B cell (primary cell): Measurements from ENCODE around the gene BCL11A. TPM values are rescaled to one million over a fixed set of nuclear protein-coding genes. Genes with fewer than 3 reads are reported as not detected.

Experiments used
- ATAC-seq: fragments of 200-7000 bp; cut with Tn5 transposase; one replicate; pipeline ENCODE4 v1.10.0; 2021; ENCODE audit warnings: low read depth, mild to moderate bottlenecking, moderate number of reproducible peaks, moderate library complexity
- CTCF ChIA-PET: fragments of 350-600 bp; sonication (Branson Sonifier 250); formaldehyde crosslinking; loops from one replicate; lab custom pipeline; 2021; ENCODE audit warnings: antibody characterized with exemption, inconsistent platforms; lab: Charles Lee
- POLR2A ChIA-PET: fragments of 350-600 bp; sonication (Branson Sonifier 250); formaldehyde crosslinking; loops from one replicate; lab custom pipeline; 2021; ENCODE audit warnings: antibody characterized with exemption; lab: Charles Lee
- DNase-seq: peaks from one replicate; pipeline ENCODE4 v3.0.0; 2013
- H2AFZ ChIP-seq: 2 replicates; pipeline ENCODE4 v1.6.1; 2012; ENCODE audit warnings: mild to moderate bottlenecking, low read depth, low read length; ENCODE audit not compliant: insufficient read depth, poor library complexity, severe bottlenecking
- H3K27ac ChIP-seq, 2 donors: 1 replicate in 1 of 2; 2 replicates in 1 of 2; pipeline ENCODE4 v1.5.1; 2012 to 2013; ENCODE audit warnings: low read length in 2 of 2, mild to moderate bottlenecking in 2 of 2, moderate library complexity in 1 of 2
- H3K27me3 ChIP-seq, 4 experiments: fragments of 200-600 bp in 1 of 4; sonication (generic) in 1 of 4; replicated peaks in 1 of 4; 1 replicate in 2 of 4; 2 replicates in 2 of 4; pipeline versions ENCODE4 v1.6.1 to v1.7.0; 2013 to 2016; ENCODE audit warnings: low read length in 3 of 4, mild to moderate bottlenecking in 2 of 4, mixed read lengths in 1 of 4, moderate library complexity in 1 of 4; ENCODE audit not compliant: insufficient read depth in 4 of 4, control insufficient read depth in 3 of 4; ENCODE audit errors: control extremely low read depth in 1 of 4
- H3K36me3 ChIP-seq, 2 experiments: replicated peaks in 1 of 2; 1 replicate in 1 of 2; 2 replicates in 1 of 2; pipeline versions ENCODE4 v1.6.1 to v1.7.1; 2013; ENCODE audit warnings: low read length in 1 of 2; ENCODE audit not compliant: insufficient read depth in 2 of 2, control insufficient read depth in 1 of 2; ENCODE audit errors: control extremely low read depth in 1 of 2, extremely low read depth in 1 of 2
- H3K4me1 ChIP-seq, 2 donors: fragments of 200-600 bp in 1 of 2; sonication (generic) in 1 of 2; 1 replicate in 1 of 2; 2 replicates in 1 of 2; pipeline versions ENCODE4 v1.5.1 to v1.6.1; 2013 to 2017; ENCODE audit warnings: low read length in 2 of 2; ENCODE audit not compliant: control insufficient read depth in 2 of 2, insufficient read depth in 2 of 2
- H3K4me2 ChIP-seq: replicated peaks from 2 replicates; pipeline ENCODE3; 2012; ENCODE audit warnings: mild to moderate bottlenecking, low read depth, low read length; ENCODE audit not compliant: poor library complexity, severe bottlenecking
- H3K4me3 ChIP-seq, 5 experiments: fragments of 200-600 bp in 1 of 5; sonication (generic) in 1 of 5; 1 replicate in 3 of 5; 2 replicates in 2 of 5; pipeline versions ENCODE4 v1.5.1 to v1.7.0; 2011 to 2016; ENCODE audit warnings: low read length in 4 of 5, mild to moderate bottlenecking in 4 of 5, low read depth in 2 of 5, control low read depth in 1 of 5, moderate library complexity in 1 of 5; ENCODE audit not compliant: insufficient read depth in 1 of 5; ENCODE audit errors: control extremely low read depth in 1 of 5, extremely low read depth in 1 of 5
- H3K79me2 ChIP-seq: fragments of 200-600 bp; sonication (generic); one replicate; pipeline ENCODE4 v1.6.0; 2016; ENCODE audit warnings: low read length; ENCODE audit not compliant: control insufficient read depth, insufficient read depth
- H3K9ac ChIP-seq: fragments of 200-600 bp; sonication (generic); 2 replicates; pipeline ENCODE4 v1.6.1; 2017; ENCODE audit warnings: mild to moderate bottlenecking, low read length, moderate library complexity
- H3K9me3 ChIP-seq, 3 donors: one replicate each; pipeline versions ENCODE4 v1.6.1 to v1.7.1; 2013; ENCODE audit warnings: low read length in 2 of 3; ENCODE audit not compliant: control insufficient read depth in 2 of 3, insufficient read depth in 1 of 3; ENCODE audit errors: control extremely low read depth in 1 of 3
- H4K20me1 ChIP-seq: 2 replicates; pipeline ENCODE4 v1.6.0; 2012; ENCODE audit warnings: mild to moderate bottlenecking, low read length; ENCODE audit not compliant: insufficient read depth, control insufficient read depth, poor library complexity, severe bottlenecking
- H3K27ac Mint-ChIP-seq: one replicate; pipeline ENCODE4 v1.8.0; 2021; ENCODE audit warnings: mixed read lengths
- H3K27me3 Mint-ChIP-seq: one replicate; pipeline ENCODE4 v1.8.0; 2021; ENCODE audit warnings: mixed read lengths
- H3K4me1 Mint-ChIP-seq: one replicate; pipeline ENCODE4 v1.8.0; 2021; ENCODE audit warnings: mixed read lengths
- H3K4me3 Mint-ChIP-seq: one replicate; pipeline ENCODE4 v1.8.0; 2021; ENCODE audit warnings: mixed read lengths
- H3K9me3 Mint-ChIP-seq: one replicate; pipeline ENCODE4 v1.8.0; 2022; ENCODE audit warnings: mixed read lengths; ENCODE audit not compliant: insufficient read depth
- CTCF ChIP-seq: fragments of 200-600 bp; IDR thresholded peaks from one replicate; pipeline ENCODE4 v1.8.0; 2022; ENCODE audit warnings: antibody characterized with exemption, mild to moderate bottlenecking
- EZH2 ChIP-seq: IDR thresholded peaks from 2 replicates; pipeline ENCODE4 v1.6.1; 2012; ENCODE audit warnings: borderline replicate concordance, low read depth, mild to moderate bottlenecking, moderate library complexity, low read length; ENCODE audit not compliant: insufficient read depth, poor library complexity, severe bottlenecking
- WGBS: methylation state at CpG from one replicate; pipeline ENCODE4 v1.1.5; 2013; ENCODE audit warnings: missing lambda C conversion rate; ENCODE audit not compliant: insufficient coverage; 5-methylcytosine and 5-hydroxymethylcytosine counted together
- intact Hi-C: fragments of 100-400 bp; cut with micrococcal nuclease; formaldehyde crosslinking; loops from one replicate; pipeline ENCODE4 v1.10.0; 2022
- polyA plus RNA-seq: library from polyadenylated mRNA; depleted of rRNA; stranded (reverse); fragments of >200 nt; gene quantifications from 2 replicates; pipeline ENCODE4 v1.2.3, GENCODE V29; 2012
- total RNA-seq, 2 donors: library from RNA; stranded (reverse); fragments of 120-200 nt in 1 of 2; gene quantifications; 1 replicate in 1 of 2; 2 replicates in 1 of 2; pipeline versions ENCODE4 v1.2.3 to v1.2.4, GENCODE V29; 2013 to 2022

BCL11A gene
- total and polyA plus RNA-seq, 2 donors (not counting 1 experiment from before 2014, with no cell fraction given), result 81.8 to 383 TPM

- H2AFZ ChIP-seq, result peak overlapping the region; percentile 71
- H3K9me3 ChIP-seq, result peaks cover 0 to 3% (median 0%) of the 10 kb centered on the region in 3 donors
- H3K27ac Mint-ChIP-seq, result peak overlapping the region; percentile 100
- H3K4me1 ChIP-seq, result peaks cover 75 to 81% of the 10 kb centered on the region in 2 donors
- H3K4me2 ChIP-seq, result peak overlapping the region; percentile 77
- peaks cover 49% of the 10 kb centered on the region for H3K79me2 ChIP-seq
- H3K4me1 Mint-ChIP-seq, result peaks cover 80% of the 10 kb centered on the region
- intact Hi-C loops, result loop anchor here (1.0 to 2.0 kb wide), 6 partner anchors 8 to 111 kb away; no protein-coding TSS in a partner anchor
- POLR2A ChIA-PET, result interaction anchor here (0.9 to 3.1 kb wide), 11 partner anchors 8 to 114 kb away, joined by 3 to 24 read pairs (median 5); partner anchors contain the start of gene BCL11A
- peak overlapping the region; percentile 88 to 90 for H3K27ac ChIP-seq
- WGBS, result under 1% methylated on average over 11 of the region's 20 CpGs
- DNase-seq (peak; percentile 94), ATAC-seq (peak; percentile 92)
- H3K27me3 Mint-ChIP-seq, result no peaks in the 10 kb centered on the region
- no peaks in the 10 kb centered on the region for H3K36me3 ChIP-seq
- H4K20me1 ChIP-seq, result no peaks in the 10 kb centered on the region
- H3K4me3 Mint-ChIP-seq, result peak overlapping the region; percentile 88
- peak; percentile 84 for TF ChIP-seq CTCF
- TF ChIP-seq EZH2, result no peak
- peak overlapping the region; percentile 55 for H3K9ac ChIP-seq
- CTCF ChIA-PET, result interaction anchor here (0.7 to 4.4 kb wide), 40 partner anchors 8 to 277 kb away, joined by 3 to 46 read pairs (median 6); no protein-coding TSS in a partner anchor
- H3K9me3 Mint-ChIP-seq, result no peaks in the 10 kb centered on the region
- peak overlapping the region in 4 of 5 experiments; percentile 1 to 50 (median 31) for H3K4me3 ChIP-seq
- H3K27me3 ChIP-seq, result no peaks in the 10 kb centered on the region
Measured at GRCh38 chr2:60439219-60439974, 114.1 kb downstream of the BCL11A start.
